Measurements from ENCODE around the gene SKIC8.

The SKIC8 gene

GRCh38 chr15:78322243-78322642 is 22.8 kb upstream of the SKIC8 start:
- DNase-seq (ENCODE audit: low spot score): no peak
- CTCF ChIA-PET: interaction anchor here (1.8 kb wide), 1 partner anchor 93 kb away, joined by 4 read pairs; no protein-coding TSS in a partner anchor
- no peak for TF ChIP-seq CTCF (conservative IDR thresholded peaks at IDR 0.05; ENCODE audit: low read depth)
- POLR2A ChIA-PET (ENCODE audit: low non-redundant PET): no interaction called here
- H3K27ac ChIP-seq: no peak overlapping the region

DNA sequence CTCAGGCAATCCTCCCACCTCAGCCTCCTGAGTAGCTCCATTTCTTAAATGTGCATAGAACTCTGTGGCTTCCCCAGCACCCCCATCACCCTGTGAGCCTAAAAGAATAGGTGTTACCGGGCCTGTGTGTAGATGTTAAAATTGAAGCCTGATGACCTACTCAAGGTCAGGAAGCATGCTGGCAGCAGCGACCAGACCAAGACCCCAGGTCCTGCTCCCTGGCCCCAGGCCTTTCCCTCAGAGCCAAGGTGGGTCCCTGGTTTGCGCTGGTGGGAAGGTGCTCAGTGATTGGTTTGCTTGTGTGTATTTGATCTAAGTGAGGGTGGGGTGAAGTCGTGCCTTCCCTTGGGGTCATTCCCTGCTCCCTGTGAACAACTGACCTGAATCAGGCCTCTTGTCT is 22.4 kb upstream of the SKIC8 start:
- no peak for DNase-seq (ENCODE audit: low spot score)
- no peak overlapping the region for H3K27ac ChIP-seq
- TF ChIP-seq CTCF (conservative IDR thresholded peaks at IDR 0.05; ENCODE audit: low read depth): no peak
- POLR2A ChIA-PET (ENCODE audit: low non-redundant PET): no interaction called here
- CTCF ChIA-PET: interaction anchor here (1.8 kb wide), 1 partner anchor 93 kb away, joined by 4 read pairs; no protein-coding TSS in a partner anchor

- DNase-seq (ENCODE audit: low spot score): no peak
- H3K27ac ChIP-seq: no peak overlapping the region
- no peak for TF ChIP-seq CTCF (conservative IDR thresholded peaks at IDR 0.05; ENCODE audit: low read depth)
- ChIA-PET CTCF (interaction anchor here (0.6 to 1.8 kb wide), 2 partner anchors 85 to 94 kb away, joined by 4 read pairs; no protein-coding TSS in a partner anchor), POLR2A (ENCODE audit: low non-redundant PET) (no interaction called here)
Measured at GRCh38 chr15:78321041-78321570, 21.7 kb upstream of the SKIC8 start.

- TF ChIP-seq CTCF (conservative IDR thresholded peaks at IDR 0.05; ENCODE audit: low read depth): no peak
- no peak for DNase-seq (ENCODE audit: low spot score)
- ChIA-PET CTCF (no interaction called here), POLR2A (ENCODE audit: low non-redundant PET) (no interaction called here)
- no peak overlapping the region for H3K27ac ChIP-seq
Measured at GRCh38 chr15:78320183-78320582, 20.8 kb upstream of the SKIC8 start.

GRCh38 chr15:78319588-78319987 is 20.2 kb upstream of the SKIC8 start:
- ChIA-PET CTCF (no interaction called here), POLR2A (ENCODE audit: low non-redundant PET) (no interaction called here)
- no peak overlapping the region for H3K27ac ChIP-seq
- no peak for DNase-seq (ENCODE audit: low spot score)
- TF ChIP-seq CTCF (conservative IDR thresholded peaks at IDR 0.05; ENCODE audit: low read depth): no peak

DNA sequence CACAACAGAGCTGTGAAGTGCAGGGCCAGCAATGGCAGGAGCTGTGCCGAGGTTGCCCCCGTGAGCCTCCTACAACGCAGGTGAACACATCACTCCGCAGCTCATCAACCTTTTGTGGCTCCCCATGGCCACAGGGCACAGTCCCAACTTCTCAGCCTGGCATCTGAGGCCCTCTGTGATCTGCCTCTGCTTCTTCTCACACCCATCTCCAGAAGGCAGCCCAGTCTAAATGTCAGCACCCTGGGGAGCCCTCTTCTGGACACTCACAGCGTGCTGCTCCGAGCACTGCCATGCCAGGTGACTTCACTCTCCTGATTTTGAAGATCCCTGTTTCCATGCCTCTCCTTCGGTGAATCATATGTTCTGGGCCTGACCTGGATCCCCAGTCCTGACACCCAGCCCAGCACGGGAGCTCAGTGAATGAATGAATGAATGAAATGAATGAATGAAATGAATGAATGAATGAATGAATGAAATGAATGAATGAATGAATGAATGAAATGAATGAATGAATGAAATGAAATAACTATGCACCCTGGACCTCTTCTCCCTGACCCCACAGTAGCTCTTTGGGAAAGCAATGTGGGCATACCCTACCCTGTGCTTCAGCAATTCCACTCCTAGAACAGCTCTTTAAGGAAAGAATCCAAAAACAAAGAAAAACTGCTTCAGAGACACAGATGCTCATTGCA is 17.9 kb upstream of the SKIC8 start:
- POLR2A ChIA-PET (ENCODE audit: low non-redundant PET): no interaction called here
- no peak overlapping the region for H3K27ac ChIP-seq
- peak; percentile 33 for DNase-seq (ENCODE audit: low spot score)
- TF ChIP-seq CTCF (conservative IDR thresholded peaks at IDR 0.05; ENCODE audit: low read depth): no peak
- CTCF ChIA-PET: interaction anchor here (0.6 to 0.7 kb wide), 4 partner anchors 8 to 875 kb away, joined by 3 read pairs; no protein-coding TSS in a partner anchor

All from RWPE1 (cell line).